Small intestine (tissue), 7 donors: ENCODE measurements around the gene MMP25. TPM values are rescaled to one million over a fixed set of nuclear protein-coding genes. Genes with fewer than 3 reads are reported as not detected.

Source experiments
- DNase-seq, 2 donors: peaks; one replicate each; pipeline versions ENCODE4 v3.0.0 to v3.0.0-alpha.2; 2013
- FAIRE-seq: peaks from 2 replicates; lab custom pipeline; 2012; peaks lifted over from hg19 to GRCh38; lab: Jason Lieb, UNC
- H3K27ac ChIP-seq, 3 donors: one replicate each; pipeline ENCODE4 v1.5.1; 2013; ENCODE audit warnings: low read length in 2 of 3, mild to moderate bottlenecking in 2 of 3, control low read depth in 1 of 3, inconsistent platforms in 1 of 3, low read depth in 1 of 3, moderate library complexity in 1 of 3
- H3K27me3 ChIP-seq, 3 donors: one replicate each; pipeline ENCODE4 v1.6.1; 2013; ENCODE audit warnings: low read length in 3 of 3, inconsistent platforms in 1 of 3; ENCODE audit not compliant: control insufficient read depth in 3 of 3, insufficient read depth in 3 of 3
- H3K36me3 ChIP-seq, 3 donors: one replicate each; pipeline ENCODE4 v1.6.1; 2013; ENCODE audit warnings: low read length in 3 of 3, inconsistent platforms in 1 of 3, low read depth in 1 of 3, mild to moderate bottlenecking in 1 of 3, moderate library complexity in 1 of 3; ENCODE audit not compliant: control insufficient read depth in 3 of 3, insufficient read depth in 2 of 3
- H3K4me1 ChIP-seq, 3 donors: one replicate each; pipeline ENCODE4 v1.6.1; 2013; ENCODE audit warnings: low read length in 2 of 3, inconsistent platforms in 1 of 3, low read depth in 1 of 3, mild to moderate bottlenecking in 1 of 3, moderate library complexity in 1 of 3; ENCODE audit not compliant: control insufficient read depth in 3 of 3, insufficient read depth in 2 of 3
- H3K4me3 ChIP-seq, 3 donors: one replicate each; pipeline ENCODE4 v1.5.1; 2013; ENCODE audit warnings: low read length in 3 of 3, control low read depth in 1 of 3, inconsistent platforms in 1 of 3, low read depth in 1 of 3, mild to moderate bottlenecking in 1 of 3, moderate library complexity in 1 of 3
- H3K9me3 ChIP-seq, 2 donors: one replicate each; pipeline ENCODE4 v1.6.1; 2013; ENCODE audit warnings: low read depth in 1 of 2, low read length in 1 of 2; ENCODE audit not compliant: control insufficient read depth in 2 of 2, insufficient read depth in 1 of 2
- WGBS, 3 donors: extraction: QIAGEN DNeasy Blood & Tissue Kit; methylation state at CpG; one replicate each; pipeline ENCODE4 v1.1.7; 2013; 5-methylcytosine and 5-hydroxymethylcytosine counted together
- polyA plus RNA-seq, 4 donors: library from polyadenylated mRNA; stranded (reverse) in 3 of 4; unstranded in 1 of 4; fragments of 200-250 nt in 3 of 4; fragments of 120-200 nt in 1 of 4; gene quantifications; one replicate each; pipeline versions ENCODE4 v1.2.1 to v1.2.3, GENCODE V29; 2013
- donor health status: healthy with polysubstance abuse.
- donor health status: control.
- donor health status: control.
- donor health status: Bipolar disorder and iron deficiency.
- donor health status: healthy.

MMP25 gene
- polyA plus RNA-seq, 4 donors = 0.54 to 3.4 (median 0.78) TPM

- DNase-seq (no peak), FAIRE-seq (no peak)
- Histone ChIP-seq H3K27me3 (peaks cover 0 to 27% (median 6%) of the 10 kb centered on the region in 3 donors), H3K9me3 (no peaks in the 10 kb centered on the region), H3K27ac (peak overlapping the region in 1 of 3 donors; percentile 69), H3K4me1 (peaks cover 0 to 67% (median under 1%) of the 10 kb centered on the region in 3 donors), H3K36me3 (peaks cover 0 to 10% (median 0%) of the 10 kb centered on the region in 3 donors), H3K4me3 (no peak overlapping the region)
- WGBS, 3 donors = 66 to 78% (median 74%) methylated on average over 20 to 27 of the region's 27 CpGs
Measured at GRCh38 chr16:3013491-3013951, 32.8 kb upstream of the MMP25 start.

- H3K4me3 ChIP-seq = no peak overlapping the region
- DNase-seq (no peak), FAIRE-seq (no peak)
- 30 to 54% (median 50%) methylated on average over 12 of the region's 12 CpGs for WGBS, 3 donors
- H3K27me3 ChIP-seq = peaks cover 0 to 29% (median 6%) of the 10 kb centered on the region in 3 donors
- H3K4me1 ChIP-seq = peaks cover 0 to 64% (median 0%) of the 10 kb centered on the region in 3 donors
- peaks cover 0 to 10% (median 0%) of the 10 kb centered on the region in 3 donors for H3K36me3 ChIP-seq
- H3K27ac ChIP-seq = no peak overlapping the region
- no peaks in the 10 kb centered on the region for H3K9me3 ChIP-seq
Measured at GRCh38 chr16:3013998-3014690, 32.2 kb upstream of the MMP25 start.

GRCh38 chr16:3014971-3015370 is 31.4 kb upstream of the MMP25 start:
- Histone ChIP-seq H3K36me3 (peaks cover 0 to 10% (median 0%) of the 10 kb centered on the region in 3 donors), H3K27me3 (peaks cover 0 to 26% (median 6%) of the 10 kb centered on the region in 3 donors), H3K4me3 (no peak overlapping the region), H3K9me3 (no peaks in the 10 kb centered on the region), H3K4me1 (peaks cover 0 to 60% (median 0%) of the 10 kb centered on the region in 3 donors), H3K27ac (no peak overlapping the region)
- no peak for FAIRE-seq
- WGBS, 3 donors = 89 to 94% (median 92%) methylated on average over 6 of the region's 6 CpGs
- no peak for DNase-seq

GRCh38 chr16:3015865-3016521 is 30.4 kb upstream of the MMP25 start:
- Histone ChIP-seq H3K36me3 (peaks cover 0 to 10% (median 0%) of the 10 kb centered on the region in 3 donors), H3K27me3 (peaks cover 0 to 26% (median 6%) of the 10 kb centered on the region in 3 donors), H3K4me3 (no peak overlapping the region), H3K27ac (no peak overlapping the region), H3K9me3 (no peaks in the 10 kb centered on the region), H3K4me1 (peaks cover 0 to 50% (median 0%) of the 10 kb centered on the region in 3 donors)
- WGBS, 3 donors = 81 to 86% (median 84%) methylated on average over 13 of the region's 13 CpGs
- DNase-seq (no peak), FAIRE-seq (no peak)

GRCh38 chr16:3017344-3017743 is 29.0 kb upstream of the MMP25 start:
- WGBS, 3 donors = 72 to 90% (median 83%) methylated on average over 20 of the region's 20 CpGs
- DNase-seq (peak in 1 of 2 donors; percentile 42), FAIRE-seq (no peak)
- Histone ChIP-seq H3K27ac (peak overlapping the region in 1 of 3 donors; percentile 77), H3K4me3 (peak overlapping the region in 1 of 3 donors; percentile 52), H3K4me1 (peaks cover 0 to 55% (median 8%) of the 10 kb centered on the region in 3 donors), H3K36me3 (peaks cover 0 to 19% (median 0%) of the 10 kb centered on the region in 3 donors), H3K9me3 (no peaks in the 10 kb centered on the region), H3K27me3 (peaks cover 0 to 20% (median 6%) of the 10 kb centered on the region in 3 donors)

- FAIRE-seq (no peak), DNase-seq (peak; percentile 32 to 83)
- Histone ChIP-seq H3K27me3 (peaks cover 0 to 15% (median 4%) of the 10 kb centered on the region in 3 donors), H3K4me3 (peak within 1 kb of the TSS in 1 of 3 donors; percentile 52), H3K9me3 (no peaks in the 10 kb centered on the region), H3K36me3 (peaks cover 0 to 25% (median 0%) of the 10 kb centered on the region in 3 donors), H3K27ac (peak within 1 kb of the TSS in 1 of 3 donors; percentile 77), H3K4me1 (peaks cover 2 to 55% (median 14%) of the 10 kb centered on the region in 3 donors)
- 4 to 17% (median 13%) methylated on average over 38 to 52 of the region's 52 CpGs for WGBS, 3 donors
Measured at GRCh38 chr16:3017794-3018506, 28.4 kb upstream of the MMP25 start, which contains the start of gene CLDN6. Gene CLDN6, minus strand, starts transcription at chr16:3018183. Its CDS starts 2,162 bp downstream, at chr16:3016021.

GRCh38 chr16:3019594-3020246 is 26.6 kb upstream of the MMP25 start:
- Histone ChIP-seq H3K9me3 (no peaks in the 10 kb centered on the region), H3K27ac (peak overlapping the region in 2 of 3 donors; percentile 50 to 51), H3K4me3 (peak overlapping the region; percentile 34 to 97 (median 82)), H3K4me1 (peaks cover 2 to 46% (median 17%) of the 10 kb centered on the region in 3 donors), H3K36me3 (peaks cover 0 to 25% (median 0%) of the 10 kb centered on the region in 3 donors), H3K27me3 (peaks cover 0 to 10% (median 0%) of the 10 kb centered on the region in 3 donors)
- FAIRE-seq = no peak
- DNase-seq = no peak
- 21 to 29% (median 24%) methylated on average over 40 of the region's 40 CpGs for WGBS, 3 donors
